ENCODE data around the gene CC2D1B.

GRCh38 chr1:52355436-52355835 lies 10.6 kb downstream of the CC2D1B start:
- TF ChIP-seq CTCF (IDR thresholded peaks at IDR 0.05) (no peak), ZFX (IDR thresholded peaks at IDR 0.05; ENCODE audit: borderline replicate concordance) (no peak)
